ENCODE results near the gene HOXA11. TPM values are rescaled to one million over a fixed set of nuclear protein-coding genes. Genes with fewer than 3 reads are reported as not detected.
A peak's percentile ranks its signal among the peaks of the same experiment; 100 is the strongest.

HOXA11 gene
- total and polyA plus RNA-seq, 10 of the 15 experiments (the other 5 are each of a cell fraction or from before 2014, with no cell fraction given), result not detected

DNA sequence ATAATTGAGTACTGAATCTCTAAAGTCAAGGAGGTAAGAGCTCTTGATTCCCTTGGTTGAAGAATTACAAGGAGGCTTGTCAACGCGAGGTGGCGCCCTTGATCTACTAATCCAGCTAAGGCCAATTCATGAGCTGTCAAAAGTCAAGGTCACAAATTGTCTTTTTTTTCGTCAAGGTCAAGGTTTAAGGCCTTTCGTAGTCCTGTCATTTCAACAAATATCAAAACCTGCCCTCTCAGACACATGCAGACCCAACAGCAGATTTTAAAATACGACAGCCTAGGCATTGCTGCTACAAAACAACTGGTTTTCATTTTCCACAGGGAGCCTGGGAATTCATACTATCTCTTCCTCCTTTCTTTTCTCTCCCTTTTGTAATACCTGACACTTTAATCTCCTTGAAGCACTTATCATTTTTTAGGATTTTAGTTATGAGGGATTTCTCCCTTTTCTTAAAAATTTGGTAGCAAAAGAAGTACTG is 11.3 kb upstream of the HOXA11 start (continued):
- TF ChIP-seq ETV6 (conservative IDR thresholded peaks at IDR 0.05 in 1 of 2, IDR thresholded peaks at IDR 0.05 in 1 of 2; ENCODE audit: borderline replicate concordance in 1 of 2, low read depth in 1 of 2), result no peak
- peak; percentile 88; the same call in 1 of the 2 replicates for TF ChIP-seq SMC3 (IDR thresholded peaks at IDR 0.05; ENCODE audit: borderline replicate concordance, low read length)
- no peak for TF ChIP-seq PAX5 (IDR thresholded peaks at IDR 0.05; ENCODE audit: borderline replicate concordance, low read depth, low read length)

- Histone ChIP-seq H4K20me1 (ENCODE audit: control insufficient read depth, insufficient read depth) (0 out of 2 replicates have a peak, but pooled peaks cover 3% of the 10 kb centered on the region), H3K4me1 (ENCODE audit: control insufficient read depth, insufficient read depth, low read length) (no peaks in the 10 kb centered on the region; the same call in 1 of the 2 replicates), H3K79me2 (ENCODE audit: control insufficient read depth, insufficient read depth, low read length) (no peaks in the 10 kb centered on the region), H3K9me3 (replicated peaks; ENCODE audit: control insufficient read depth, insufficient read depth, low read length) (no peaks in the 10 kb centered on the region; the same call in 2 of the 3 replicates), H3K9ac (ENCODE audit: control insufficient read depth, insufficient read depth, low read length) (no peak overlapping the region), H3K27ac (ENCODE audit: control insufficient read depth, insufficient read depth) (no peak overlapping the region), H2AFZ (ENCODE audit: control insufficient read depth, low read depth, low read length) (no peak overlapping the region), H3K27me3 (replicated peaks in 1 of 2; ENCODE audit: control insufficient read depth in 2 of 2, insufficient read depth in 2 of 2, low read length in 1 of 2) (peaks cover 21 to 37% of the 10 kb centered on the region in 2 experiments), H3K36me3 (ENCODE audit: control insufficient read depth in 2 of 2, insufficient read depth in 2 of 2, low read length in 1 of 2) (no peaks in the 10 kb centered on the region), H3K4me2 (ENCODE audit: control insufficient read depth, insufficient read depth) (no peak overlapping the region), H3K4me3 (no peak overlapping the region)
- ChIA-PET RAD21 (ENCODE audit: unreplicated experiment) (interaction anchor here (0.9 to 2.6 kb wide), 4 partner anchors 411 to 728 kb away, joined by 3 to 70 read pairs (median 30); no protein-coding TSS in a partner anchor), POLR2A (no interaction called here), CTCF (interaction anchor here (1.1 to 3.3 kb wide), 19 partner anchors 22 to 902 kb away, joined by 3 to 93 read pairs (median 10); no protein-coding TSS in a partner anchor), SMC1A (ENCODE audit: uncharacterized antibody, unreplicated experiment) (interaction anchor here (0.9 to 2.4 kb wide), 4 partner anchors 382 to 742 kb away, joined by 3 to 16 read pairs (median 6); no protein-coding TSS in a partner anchor)
- ATAC-seq (no peak), FAIRE-seq (no peak), DNase-seq (ENCODE audit: low read depth, low spot score) (no peak)
- in situ Hi-C loops (cut with MboI) (loop anchor here (5.0 kb wide), 3 partner anchors 382 to 822 kb away; no protein-coding TSS in a partner anchor), intact Hi-C loops (cut with micrococcal nuclease; ENCODE audit: unreplicated experiment) (loop anchor here (5.0 kb wide), 2 partner anchors 587 to 902 kb away; no protein-coding TSS in a partner anchor)
- no TSS peak for BruUV-seq (replicated peaks)
- WGBS (ENCODE audit: insufficient coverage, insufficient replicate concordance, low lambda C conversion rate, missing lambda C conversion rate), result 40% methylated on average over 9 of the region's 9 CpGs
- TF ChIP-seq CBX5 (IDR thresholded peaks at IDR 0.05; ENCODE audit: low read depth) (no peak), NFYB (IDR thresholded peaks at IDR 0.05; ENCODE audit: insufficient read depth, low read depth, low read length) (no peak), EGR1 (IDR thresholded peaks at IDR 0.05; ENCODE audit: borderline replicate concordance in 1 of 2, low read depth in 2 of 2, low read length in 2 of 2) (no peak), CEBPB (IDR thresholded peaks at IDR 0.05; ENCODE audit: borderline replicate concordance in 1 of 2, low read depth in 2 of 2, low read length in 2 of 2) (no peak), KLF5 (IDR thresholded peaks at IDR 0.05; ENCODE audit: partially characterized antibody) (no peak), DPF2 (IDR thresholded peaks at IDR 0.05) (no peak), HDAC2 (IDR thresholded peaks at IDR 0.05) (no peak), ZNF622 (IDR thresholded peaks at IDR 0.05) (no peak), SUZ12 (IDR thresholded peaks at IDR 0.05; ENCODE audit: unreplicated experiment) (no peak)
- TF ChIP-seq, protein P1, sequence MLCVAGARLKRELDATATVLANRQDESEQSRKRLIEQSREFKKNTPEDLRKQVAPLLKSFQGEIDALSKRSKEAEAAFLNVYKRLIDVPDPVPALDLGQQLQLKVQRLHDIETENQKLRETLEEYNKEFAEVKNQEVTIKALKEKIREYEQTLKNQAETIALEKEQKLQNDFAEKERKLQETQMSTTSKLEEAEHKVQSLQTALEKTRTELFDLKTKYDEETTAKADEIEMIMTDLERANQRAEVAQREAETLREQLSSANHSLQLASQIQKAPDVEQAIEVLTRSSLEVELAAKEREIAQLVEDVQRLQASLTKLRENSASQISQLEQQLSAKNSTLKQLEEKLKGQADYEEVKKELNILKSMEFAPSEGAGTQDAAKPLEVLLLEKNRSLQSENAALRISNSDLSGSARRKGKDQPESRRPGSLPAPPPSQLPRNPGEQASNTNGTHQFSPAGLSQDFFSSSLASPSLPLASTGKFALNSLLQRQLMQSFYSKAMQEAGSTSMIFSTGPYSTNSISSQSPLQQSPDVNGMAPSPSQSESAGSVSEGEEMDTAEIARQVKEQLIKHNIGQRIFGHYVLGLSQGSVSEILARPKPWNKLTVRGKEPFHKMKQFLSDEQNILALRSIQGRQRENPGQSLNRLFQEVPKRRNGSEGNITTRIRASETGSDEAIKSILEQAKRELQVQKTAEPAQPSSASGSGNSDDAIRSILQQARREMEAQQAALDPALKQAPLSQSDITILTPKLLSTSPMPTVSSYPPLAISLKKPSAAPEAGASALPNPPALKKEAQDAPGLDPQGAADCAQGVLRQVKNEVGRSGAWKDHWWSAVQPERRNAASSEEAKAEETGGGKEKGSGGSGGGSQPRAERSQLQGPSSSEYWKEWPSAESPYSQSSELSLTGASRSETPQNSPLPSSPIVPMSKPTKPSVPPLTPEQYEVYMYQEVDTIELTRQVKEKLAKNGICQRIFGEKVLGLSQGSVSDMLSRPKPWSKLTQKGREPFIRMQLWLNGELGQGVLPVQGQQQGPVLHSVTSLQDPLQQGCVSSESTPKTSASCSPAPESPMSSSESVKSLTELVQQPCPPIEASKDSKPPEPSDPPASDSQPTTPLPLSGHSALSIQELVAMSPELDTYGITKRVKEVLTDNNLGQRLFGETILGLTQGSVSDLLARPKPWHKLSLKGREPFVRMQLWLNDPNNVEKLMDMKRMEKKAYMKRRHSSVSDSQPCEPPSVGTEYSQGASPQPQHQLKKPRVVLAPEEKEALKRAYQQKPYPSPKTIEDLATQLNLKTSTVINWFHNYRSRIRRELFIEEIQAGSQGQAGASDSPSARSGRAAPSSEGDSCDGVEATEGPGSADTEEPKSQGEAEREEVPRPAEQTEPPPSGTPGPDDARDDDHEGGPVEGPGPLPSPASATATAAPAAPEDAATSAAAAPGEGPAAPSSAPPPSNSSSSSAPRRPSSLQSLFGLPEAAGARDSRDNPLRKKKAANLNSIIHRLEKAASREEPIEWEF (IDR thresholded peaks at IDR 0.05; ENCODE audit: insufficient replicate concordance, low read depth, low read length), result no peak
Measured at GRCh38 chr7:27194686-27195379, 9.8 kb upstream of the HOXA11 start.
